HTR-8/SVneo (cell line): ENCODE results near the gene CCL26.

ENCODE experiments used
- DNase-seq: peaks from one replicate; pipeline ENCODE4 v3.0.0; 2011; ENCODE audit warnings: low spot score, mixed read lengths; ENCODE audit not compliant: insufficient read length
- FAIRE-seq: peaks from 2 replicates; lab custom pipeline; 2011; peaks lifted over from hg19 to GRCh38; lab: Jason Lieb, UNC

Gene CCL26

DNA sequence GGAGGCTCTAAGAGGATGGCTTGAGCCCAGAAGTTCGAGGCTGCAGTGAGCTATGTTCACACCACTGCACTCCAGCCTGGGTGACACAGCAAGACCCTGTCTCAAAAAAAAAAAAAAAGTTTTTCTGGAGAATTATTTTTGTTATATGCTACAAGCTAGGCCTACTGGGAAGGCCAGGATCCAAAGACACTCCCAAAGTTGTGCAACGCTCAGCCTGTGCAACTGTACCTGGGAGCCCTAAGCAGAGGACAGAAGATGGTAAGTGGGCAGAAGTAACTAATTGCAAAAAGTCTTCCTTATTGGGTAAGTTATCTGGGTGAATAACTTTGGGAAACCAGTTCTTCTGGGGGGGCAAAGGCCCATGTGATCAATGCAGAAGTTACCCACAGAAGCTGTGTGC is 50.6 kb downstream of the CCL26 start:
- FAIRE-seq (no peak), DNase-seq (no peak)

DNA sequence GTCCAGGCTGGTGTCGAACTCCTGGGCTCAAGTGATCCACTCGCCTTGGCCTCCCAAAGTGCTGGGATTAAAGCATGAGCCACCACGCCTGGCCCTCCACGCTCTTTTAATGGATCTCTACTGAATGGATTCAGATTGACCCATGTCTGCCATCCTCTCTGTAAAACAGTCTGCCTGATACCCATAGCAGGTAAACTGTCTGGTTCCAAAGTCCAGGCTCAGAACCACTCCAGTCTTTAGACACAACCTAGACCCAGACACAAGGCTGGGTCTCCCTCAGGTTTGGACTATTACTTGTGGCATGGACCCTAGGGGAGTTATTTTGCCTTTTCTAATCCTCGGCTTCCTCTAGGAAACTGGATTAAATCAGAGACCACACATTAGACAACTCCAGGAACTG is 52.4 kb downstream of the CCL26 start:
- FAIRE-seq: no peak

More for the DNA sequence above, 52.4 kb downstream of the CCL26 start:
- DNase-seq: no peak
